Left kidney (tissue), 2 donors: ENCODE measurements around the gene UQCRFS1. TPM values are rescaled to one million over a fixed set of nuclear protein-coding genes. Genes with fewer than 3 reads are reported as not detected.

Experiments used
- DNase-seq: peaks from one replicate; pipeline ENCODE4 v3.0.0-alpha.2; 2013
- polyA plus RNA-seq: library from polyadenylated mRNA; unstranded; fragments of 120-200 nt; gene quantifications from one replicate; pipeline ENCODE4 v1.2.1, GENCODE V29; 2013; ENCODE audit not compliant: insufficient read length

The UQCRFS1 gene
- polyA plus RNA-seq, 1 donor: 32.9 TPM

- no peak for DNase-seq
These were observed 42.4 kb downstream of the UQCRFS1 start for GRCh38 chr19:29170554-29170953.

DNA sequence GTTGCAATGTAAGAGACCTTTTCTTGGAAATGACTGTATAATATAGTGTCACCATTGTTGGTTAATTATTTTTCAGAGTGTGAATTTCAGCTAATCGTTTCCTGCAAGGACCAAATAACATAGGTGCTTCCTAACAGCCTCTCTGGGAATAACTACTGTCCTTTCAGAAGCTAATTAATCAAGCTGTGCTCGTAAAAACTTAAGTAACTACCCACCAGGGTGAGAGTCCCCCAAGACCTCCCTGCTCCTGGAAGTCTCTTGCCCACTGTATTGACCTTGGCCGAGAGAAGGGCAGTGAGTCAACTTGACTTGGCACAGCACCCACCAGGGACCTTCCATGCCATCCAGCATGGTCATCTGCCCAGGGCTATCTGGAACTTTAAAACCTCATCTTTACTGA is 50.3 kb downstream of the UQCRFS1 start:
- no peak for DNase-seq

GRCh38 chr19:29155683-29156082 is 57.3 kb downstream of the UQCRFS1 start:
- no peak for DNase-seq
